WTC11 (cell line): ENCODE measurements around the gene CHID1. TPM values are rescaled to one million over a fixed set of nuclear protein-coding genes. Genes with fewer than 3 reads are reported as not detected.

Experiments used
- ATAC-seq: fragments of 200-7000 bp; cut with Tn5 transposase; 2 replicates; pipeline ENCODE4 v1.10.0; 2021; ENCODE audit warnings: mild to moderate bottlenecking, moderate library complexity
- CTCF ChIA-PET: fragments of 300-600 bp; sonication (Branson Sonifier 250); formaldehyde crosslinking; loops from one replicate; lab custom pipeline; 2021; ENCODE audit warnings: antibody characterized with exemption; lab: Charles Lee
- POLR2A ChIA-PET: fragments of 350-600 bp; sonication (Branson Sonifier 250); formaldehyde crosslinking; loops from one replicate; lab custom pipeline; 2021; ENCODE audit warnings: antibody characterized with exemption; lab: Charles Lee
- DNase-seq: peaks from one replicate; pipeline ENCODE4 v3.0.0; 2021; ENCODE audit warnings: low spot score
- H3K27ac Mint-ChIP-seq: 2 replicates; pipeline ENCODE4 v1.8.0; 2021; ENCODE audit warnings: mixed read lengths
- H3K27me3 Mint-ChIP-seq: 2 replicates; pipeline ENCODE4 v1.8.0; 2021; ENCODE audit warnings: low read depth, mild to moderate bottlenecking, moderate library complexity, mixed read lengths
- H3K36me3 Mint-ChIP-seq: 2 replicates; pipeline ENCODE4 v1.8.0; 2021; ENCODE audit warnings: mixed read lengths
- H3K4me1 Mint-ChIP-seq: 2 replicates; pipeline ENCODE4 v1.8.0; 2022; ENCODE audit warnings: mixed read lengths
- H3K4me3 Mint-ChIP-seq: 2 replicates; pipeline ENCODE4 v1.8.0; 2021; ENCODE audit warnings: mild to moderate bottlenecking, moderate library complexity, mixed read lengths
- H3K9me3 Mint-ChIP-seq: 2 replicates; pipeline ENCODE4 v1.8.0; 2021; ENCODE audit warnings: mixed read lengths
- ARID4B ChIP-seq: sonication (generic); formaldehyde crosslinking; IDR thresholded peaks from 2 replicates; pipeline ENCODE4 v1.8.0; 2023; ENCODE audit warnings: missing genetic modification reagents, mild to moderate bottlenecking, borderline replicate concordance
- ATF6 ChIP-seq: sonication (generic); formaldehyde crosslinking; IDR thresholded peaks from 2 replicates; pipeline ENCODE4 v1.8.1; 2023; ENCODE audit warnings: mild to moderate bottlenecking, missing genetic modification reagents
- ETV6 ChIP-seq: sonication (generic); formaldehyde crosslinking; IDR thresholded peaks from 2 replicates; pipeline ENCODE4 v1.8.1; 2022; ENCODE audit warnings: mild to moderate bottlenecking, missing genetic modification reagents
- GABPB1 ChIP-seq: sonication (generic); formaldehyde crosslinking; IDR thresholded peaks from 2 replicates; pipeline ENCODE4 v1.8.1; 2023; ENCODE audit warnings: mild to moderate bottlenecking, missing genetic modification reagents
- JUN ChIP-seq: sonication (generic); formaldehyde crosslinking; IDR thresholded peaks from 2 replicates; pipeline ENCODE4 v1.8.0; 2023; ENCODE audit warnings: mild to moderate bottlenecking, missing genetic modification reagents
- MAX ChIP-seq: sonication (generic); formaldehyde crosslinking; IDR thresholded peaks from 2 replicates; pipeline ENCODE4 v1.8.0; 2022; ENCODE audit warnings: mild to moderate bottlenecking, missing genetic modification reagents
- PRDM15 ChIP-seq: sonication (generic); formaldehyde crosslinking; IDR thresholded peaks from 2 replicates; pipeline ENCODE4 v1.8.0; 2022; ENCODE audit warnings: missing genetic modification reagents
- RELA ChIP-seq: sonication (generic); formaldehyde crosslinking; IDR thresholded peaks from 2 replicates; pipeline ENCODE4 v1.8.1; 2022; ENCODE audit warnings: missing genetic modification reagents, mild to moderate bottlenecking, borderline replicate concordance
- SOX15 ChIP-seq: fragments of 250-450 bp; sonication (Bioruptor Pico); IDR thresholded peaks from 2 replicates; pipeline ENCODE4 v1.9.0; 2021; ENCODE audit warnings: mild to moderate bottlenecking
- STAT6 ChIP-seq: sonication (generic); formaldehyde crosslinking; conservative IDR thresholded peaks from 2 replicates; pipeline ENCODE4 v1.8.1; 2023; ENCODE audit warnings: mild to moderate bottlenecking, low read depth, missing genetic modification reagents, moderate library complexity
- TCF7 ChIP-seq: sonication (generic); formaldehyde crosslinking; IDR thresholded peaks from 2 replicates; pipeline ENCODE4 v1.8.0; 2022; ENCODE audit warnings: mild to moderate bottlenecking, low read depth, missing genetic modification reagents, moderate library complexity
- ZNF416 ChIP-seq: fragments of 250-450 bp; sonication (Bioruptor Pico); IDR thresholded peaks from 2 replicates; pipeline ENCODE4 v1.9.0; 2021; ENCODE audit warnings: mild to moderate bottlenecking, inconsistent platforms
- ZNF512 ChIP-seq: sonication (generic); formaldehyde crosslinking; IDR thresholded peaks from 2 replicates; pipeline ENCODE4 v1.8.1; 2022; ENCODE audit warnings: missing genetic modification reagents, borderline replicate concordance
- ZNF532 ChIP-seq: fragments of 250-450 bp; sonication (Bioruptor Pico); IDR thresholded peaks from 2 replicates; pipeline ENCODE4 v1.9.0; 2021; ENCODE audit warnings: mild to moderate bottlenecking, borderline replicate concordance
- total RNA-seq: library from RNA; stranded (reverse); gene quantifications from 3 replicates; pipeline ENCODE4 v1.2.3, GENCODE V29; 2021

Gene CHID1
- total RNA-seq, 1 experiment from 2014 or later = 92.8 TPM

- TF ChIP-seq ZNF532 (CRISPR knock-in tag) (no peak), ZNF416 (CRISPR knock-in tag) (no peak)
Measured at GRCh38 chr11:893008-893654, 17.5 kb downstream of the CHID1 start (continued).

- peaks cover 13% of the 10 kb centered on the region for H3K36me3 Mint-ChIP-seq
- TF ChIP-seq GABPB1 = no peak
- no peak for TF ChIP-seq RELA (CRISPR knock-in tag)
- TF ChIP-seq TCF7 (CRISPR knock-in tag) = no peak
- no peak for TF ChIP-seq PRDM15
- TF ChIP-seq ARID4B (CRISPR knock-in tag) = no peak
- TF ChIP-seq STAT6 = no peak
- TF ChIP-seq ATF6 (CRISPR knock-in tag) = no peak
- no peak for TF ChIP-seq ETV6 (CRISPR knock-in tag)
- no peak for TF ChIP-seq JUN (CRISPR knock-in tag)
- no peak for TF ChIP-seq ZNF512 (CRISPR knock-in tag)
- no peak for TF ChIP-seq SOX15 (CRISPR knock-in tag)
- TF ChIP-seq MAX (CRISPR knock-in tag) = no peak
Measured at GRCh38 chr11:890794-891540, 19.6 kb downstream of the CHID1 start.

More at GRCh38 chr11:890794-891540, 19.6 kb downstream of the CHID1 start:
- H3K4me1 Mint-ChIP-seq = no peaks in the 10 kb centered on the region
- H3K27me3 Mint-ChIP-seq = no peaks in the 10 kb centered on the region
- H3K4me3 Mint-ChIP-seq = no peak overlapping the region
- H3K27ac Mint-ChIP-seq = peak overlapping the region; percentile 49
- CTCF ChIA-PET = interaction anchor here (0.6 to 2.9 kb wide), 10 partner anchors 20 to 169 kb away, joined by 3 to 11 read pairs (median 3); no protein-coding TSS in a partner anchor
- DNase-seq (no peak), ATAC-seq (no peak)
- no peaks in the 10 kb centered on the region for H3K9me3 Mint-ChIP-seq
- POLR2A ChIA-PET = no interaction called here
